NCI-H1105 treated with DMSO at 0.1 percent for 48 hours (cell line): Measurements from ENCODE around the gene WFDC5.
"Not testable (repeated sequence)": the region's sequence is repeated elsewhere in the genome, so short reads cannot be mapped to it uniquely, and the experiment has no call there.

Experiments
- DNase-seq: peaks from one replicate; lab custom pipeline; 2025; lab: John Stamatoyannopoulos, UW

Gene WFDC5

DNA sequence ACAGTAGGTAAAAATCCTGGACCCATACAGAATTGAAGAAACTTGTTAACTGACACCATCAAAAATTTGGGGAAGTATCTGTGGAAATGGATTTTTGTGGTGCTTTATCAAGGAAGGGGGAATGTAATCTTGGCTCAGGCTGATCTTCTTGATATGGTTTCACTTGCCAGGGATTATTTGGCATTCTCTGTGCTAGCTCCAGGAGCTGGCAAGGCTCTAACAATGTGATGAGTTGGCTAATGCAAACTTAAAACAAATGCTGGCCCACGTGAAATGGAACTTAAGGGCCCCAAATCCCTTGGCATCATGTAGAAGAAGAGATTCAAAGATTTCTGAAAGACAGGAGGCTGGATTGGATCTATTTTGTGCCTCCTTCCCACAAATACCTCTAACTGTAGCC lies 27.2 kb downstream of the WFDC5 start:
- no peak for DNase-seq

DNA sequence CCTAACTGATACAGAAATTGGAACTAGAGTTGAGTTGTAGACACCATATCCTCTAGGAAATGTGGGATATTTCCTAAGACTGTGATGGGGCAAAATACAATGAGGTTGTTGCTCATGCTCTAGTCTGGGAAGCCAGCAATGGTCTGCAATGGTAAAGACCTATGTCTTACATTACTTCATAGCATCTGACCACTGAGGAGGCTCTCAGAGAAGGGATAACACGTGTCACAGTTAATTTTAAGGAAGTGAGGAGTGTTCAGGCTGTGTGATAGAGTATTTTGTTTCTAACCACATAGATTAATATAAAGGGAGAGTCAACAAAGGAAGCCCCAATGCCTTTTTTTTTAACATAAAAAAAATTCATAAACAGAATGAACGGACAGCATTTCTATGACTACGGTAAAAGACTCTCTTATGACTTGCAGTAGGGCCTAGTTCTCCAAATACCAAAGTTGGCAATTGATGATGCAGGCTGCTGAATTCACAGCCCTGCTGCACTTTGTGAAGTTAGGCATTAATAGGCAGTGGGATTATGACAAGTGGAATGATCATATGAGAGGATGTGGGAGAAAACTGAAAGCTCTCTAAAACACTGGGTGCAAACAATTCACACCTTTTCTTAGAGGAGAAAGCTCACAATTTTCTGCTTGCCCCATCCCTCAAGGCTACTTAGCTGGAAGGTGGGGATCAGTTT lies 27.7 kb downstream of the WFDC5 start:
- no peak for DNase-seq

DNA sequence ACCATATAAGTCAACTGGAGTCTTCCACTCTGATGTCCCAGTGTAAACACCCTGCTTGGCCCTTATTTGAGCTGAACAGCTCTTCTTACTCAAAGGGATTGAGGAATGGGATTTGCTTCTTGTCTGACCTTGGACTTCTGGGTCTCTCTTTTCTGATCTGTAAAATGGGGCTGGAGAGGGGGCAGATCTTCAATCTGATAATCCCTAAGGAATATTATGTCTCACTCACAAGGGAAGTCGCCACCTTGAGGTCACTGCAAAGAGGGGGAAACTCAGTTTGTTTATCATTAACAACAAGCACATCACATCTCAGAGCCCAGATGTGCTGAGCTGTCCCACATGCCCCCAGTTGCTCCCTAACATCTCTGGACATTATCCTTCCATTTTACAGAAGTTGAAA lies 29.1 kb downstream of the WFDC5 start:
- DNase-seq, result no peak

DNA sequence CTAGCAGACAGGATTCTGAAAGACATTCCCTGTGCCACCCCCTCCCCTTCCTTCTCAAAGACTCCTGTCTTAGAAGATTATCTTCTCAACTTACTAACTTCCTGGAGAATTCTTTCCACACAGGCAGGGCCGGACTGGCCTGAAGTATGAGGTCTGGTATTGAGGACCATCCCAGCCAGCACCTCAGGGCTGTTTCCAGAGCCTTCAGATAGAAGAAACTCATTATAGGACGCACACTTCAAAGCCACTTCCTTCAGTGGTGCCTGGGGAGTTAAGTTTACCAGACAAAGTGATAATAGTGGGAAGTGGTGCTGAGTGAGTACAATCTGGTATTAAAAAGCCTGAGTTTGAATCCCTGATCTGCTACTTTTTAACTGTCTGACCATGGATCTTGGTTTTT lies 29.7 kb downstream of the WFDC5 start:
- DNase-seq, result no peak

DNA sequence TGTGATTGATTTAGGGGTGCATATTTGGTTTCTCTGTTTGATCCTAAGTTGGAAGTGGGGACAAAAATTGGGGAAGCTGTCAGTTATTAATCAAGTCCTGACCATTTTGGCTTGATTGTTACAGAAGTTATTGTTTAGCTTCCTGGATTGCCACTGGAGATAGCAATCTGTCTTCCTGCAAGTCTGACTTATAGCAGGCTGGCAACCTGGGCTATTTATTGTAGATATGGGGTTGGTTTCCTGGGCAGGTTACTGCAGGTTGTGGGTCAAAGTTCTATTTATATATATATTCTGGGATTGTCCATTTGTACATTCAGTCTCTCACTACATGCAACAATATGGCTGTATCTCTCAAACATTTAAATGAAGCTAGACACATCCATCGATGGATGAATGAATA lies 31.8 kb downstream of the WFDC5 start:
- DNase-seq, result no peak

DNA sequence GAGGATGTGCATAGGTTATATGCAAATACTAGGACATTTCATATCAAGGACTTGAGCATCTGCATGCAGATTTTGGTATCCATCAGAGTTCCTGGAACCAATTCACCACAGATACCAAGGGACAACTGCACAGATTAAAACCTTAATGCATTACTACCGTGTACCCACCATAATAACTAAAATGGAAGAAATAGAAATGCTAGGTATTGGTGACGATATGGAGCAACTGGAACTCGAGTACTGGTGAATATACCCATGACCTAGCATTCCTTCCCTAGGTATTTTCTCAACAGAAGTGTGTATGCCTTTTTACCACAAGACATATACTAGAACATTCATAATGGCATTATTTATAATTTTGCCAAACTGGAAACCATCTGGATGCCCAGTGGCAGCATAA lies 32.5 kb downstream of the WFDC5 start:
- no peak for DNase-seq

DNA sequence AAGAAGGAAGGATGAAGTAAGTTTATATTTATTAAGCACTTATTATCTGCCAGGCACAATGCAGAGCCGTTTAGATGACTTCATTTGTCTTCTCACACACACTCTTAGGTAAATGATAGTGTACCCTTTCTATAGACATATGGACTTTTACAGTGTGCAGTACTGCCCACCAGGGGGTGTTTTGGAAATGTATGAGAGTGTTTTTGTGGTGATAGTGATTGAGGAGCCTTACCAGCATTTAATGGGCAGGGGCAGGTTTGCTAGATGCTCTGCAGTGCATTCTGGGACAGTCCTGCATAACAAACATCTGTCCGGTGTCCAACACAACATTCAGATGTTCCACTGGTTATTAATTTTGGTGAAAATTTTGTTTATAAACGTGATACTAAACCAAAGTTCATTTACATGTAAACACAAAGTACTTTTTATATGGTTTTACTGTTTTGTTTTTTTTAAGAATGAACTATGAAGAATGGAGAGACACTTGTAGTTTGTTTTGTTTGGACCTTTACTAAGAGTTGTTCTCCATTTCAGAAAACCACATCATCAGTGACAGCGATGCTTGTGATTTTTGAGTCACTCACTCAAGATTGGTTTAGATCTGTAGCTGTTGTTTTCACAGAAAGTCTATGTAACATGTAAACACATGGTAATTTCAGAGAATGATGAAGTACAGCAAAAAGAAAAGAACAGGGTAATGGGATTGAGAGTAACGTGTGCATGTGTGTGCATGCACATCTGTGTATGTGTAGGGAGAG lies 33.9 kb downstream of the WFDC5 start:
- DNase-seq, result no peak

DNA sequence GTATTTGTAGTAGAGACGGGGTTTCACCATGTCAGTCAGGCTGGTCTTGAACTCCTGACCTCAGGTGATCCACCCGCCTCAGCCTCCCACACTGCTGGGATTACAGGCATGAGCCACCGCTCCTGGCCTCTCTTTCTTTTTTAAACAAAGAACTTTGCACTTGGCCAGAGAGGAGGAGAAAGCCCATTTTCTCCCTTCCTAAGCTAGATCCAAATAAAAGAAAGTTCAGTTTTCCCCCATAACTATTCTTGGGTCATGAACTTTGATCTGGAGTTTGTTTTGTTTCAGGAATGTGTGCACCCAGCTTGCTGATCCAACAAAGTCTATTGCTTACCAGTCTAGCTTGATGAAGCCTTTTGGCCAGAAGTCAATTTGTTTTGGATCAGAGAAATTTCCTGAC lies 37.4 kb downstream of the WFDC5 start:
- no peak for DNase-seq

DNA sequence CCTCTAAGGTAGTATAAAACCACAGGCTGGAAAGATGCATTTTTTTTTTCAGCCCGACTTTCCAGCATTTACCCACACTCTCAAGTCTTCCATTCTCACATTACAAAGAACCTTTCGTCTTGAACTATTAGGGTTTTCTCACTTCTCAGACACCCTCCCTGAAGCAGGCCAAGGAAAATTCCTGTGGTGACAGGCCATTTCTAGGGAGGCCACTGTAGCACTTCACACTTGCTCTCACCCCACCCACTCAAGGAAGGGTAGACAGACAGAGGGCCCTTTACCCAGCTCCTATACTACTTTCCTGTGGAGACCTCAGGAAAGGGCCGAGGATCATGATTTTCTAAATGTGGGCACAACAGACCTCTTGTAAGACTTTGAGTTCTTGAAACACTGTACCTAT lies 41.8 kb downstream of the WFDC5 start:
- DNase-seq, result no peak

DNA sequence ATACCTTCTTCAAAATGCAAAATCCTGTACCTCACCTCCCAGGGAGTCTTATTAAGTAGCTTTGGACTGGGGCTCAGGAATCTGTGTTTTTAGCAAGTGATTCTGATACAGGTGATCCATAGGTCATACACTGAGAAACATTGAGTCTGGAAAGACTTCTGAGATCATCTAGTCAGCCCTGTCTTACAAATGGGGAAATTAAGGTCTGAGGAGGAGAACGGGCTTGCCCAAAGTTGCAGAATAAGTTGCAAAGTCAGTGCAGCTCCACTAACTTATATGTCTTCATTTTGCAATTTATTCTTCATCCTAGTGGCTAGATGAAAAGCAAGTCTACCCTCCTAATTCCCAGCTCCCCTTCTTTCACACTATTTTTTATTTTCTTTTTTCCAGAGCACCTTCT lies 42.9 kb downstream of the WFDC5 start:
- no peak for DNase-seq

DNA sequence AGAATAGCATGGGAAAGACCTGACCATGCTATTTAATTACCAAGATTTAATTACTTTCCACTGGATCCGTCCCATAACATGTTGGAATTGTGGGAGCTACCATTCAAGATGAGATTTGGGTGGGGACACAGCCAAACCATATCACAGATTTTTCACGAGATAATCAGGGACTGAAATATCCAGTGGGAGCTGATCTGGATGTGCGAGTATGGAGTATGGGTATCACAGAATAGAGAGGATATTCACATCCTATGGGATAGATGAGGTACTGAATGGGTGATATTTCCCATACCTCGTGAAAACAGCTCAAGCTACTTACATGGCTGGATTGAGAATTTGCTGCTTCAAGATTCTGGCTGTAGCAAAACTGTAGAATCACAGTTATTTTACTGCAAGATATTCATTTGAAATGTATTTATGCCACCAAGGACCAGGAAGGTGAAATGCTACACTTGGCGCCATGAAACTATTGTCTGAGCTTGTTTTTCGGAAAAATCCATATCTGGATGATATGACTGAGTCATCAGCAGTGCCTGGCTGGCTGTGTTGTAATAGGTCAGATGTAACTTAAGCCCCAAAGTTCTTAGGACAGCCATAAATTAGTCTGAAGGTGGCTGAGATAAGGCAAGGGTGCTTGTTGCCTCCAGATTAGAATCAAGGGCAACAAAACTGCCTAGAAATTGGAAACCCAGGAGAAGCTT lies 43.9 kb downstream of the WFDC5 start:
- no peak for DNase-seq

DNA sequence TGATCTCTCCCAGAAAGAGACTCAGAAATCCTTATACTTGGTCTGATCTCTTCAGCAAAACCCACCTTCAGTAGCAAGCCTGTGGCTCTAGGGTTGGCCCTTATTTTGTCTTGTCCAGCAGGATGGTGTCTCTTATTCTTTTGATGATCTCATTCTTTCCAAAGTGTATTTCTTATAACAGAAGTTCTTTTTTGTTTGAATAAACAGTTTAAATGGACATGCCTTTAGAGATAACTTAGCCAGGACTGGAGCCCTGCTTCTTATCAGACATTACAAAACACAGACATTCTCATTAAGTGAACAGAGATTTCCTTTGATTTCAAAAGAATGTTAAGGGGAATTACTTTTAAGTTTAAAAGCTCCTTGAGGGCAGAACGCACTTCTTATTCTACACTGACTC lies 45.7 kb downstream of the WFDC5 start:
- no peak for DNase-seq

DNA sequence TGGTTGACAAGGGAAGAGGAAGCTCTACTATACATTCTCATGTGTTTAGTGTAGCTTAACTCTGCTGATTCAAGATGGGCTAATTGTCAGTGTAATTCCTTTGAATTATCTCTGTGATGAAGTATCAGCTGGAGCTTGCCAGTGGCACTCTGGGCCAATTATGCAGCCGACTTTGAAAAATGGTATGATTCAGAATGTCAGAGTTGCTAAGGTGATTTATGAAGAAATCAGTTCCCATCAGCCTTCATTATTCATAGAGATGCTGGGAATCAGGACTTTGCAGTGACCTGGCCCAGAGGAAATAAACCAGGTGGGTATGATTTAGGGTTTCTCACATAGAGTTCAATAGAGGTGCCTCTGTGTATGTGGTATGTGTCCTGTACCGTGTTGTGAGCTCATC lies 47.4 kb downstream of the WFDC5 start:
- DNase-seq, result no peak

DNA sequence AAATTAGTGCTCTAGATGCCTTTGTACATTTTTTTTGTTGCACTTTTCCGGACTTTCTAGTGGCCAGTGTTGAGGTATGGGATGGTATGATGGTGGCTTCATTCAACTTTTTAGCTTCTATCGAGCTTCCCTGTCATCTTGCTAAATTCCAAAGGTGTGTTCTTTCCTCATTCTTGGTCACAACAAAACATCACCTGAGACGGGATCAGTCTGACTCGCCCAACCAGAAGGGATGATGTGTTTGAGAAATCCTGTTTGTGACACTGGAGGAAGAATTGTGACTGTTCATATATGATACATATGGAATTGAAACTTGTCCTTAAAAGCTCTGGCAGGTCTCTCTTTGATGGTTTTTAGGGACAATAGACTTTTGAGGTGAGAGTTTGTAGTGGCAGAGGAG lies 47.9 kb downstream of the WFDC5 start:
- DNase-seq, result no peak

DNA sequence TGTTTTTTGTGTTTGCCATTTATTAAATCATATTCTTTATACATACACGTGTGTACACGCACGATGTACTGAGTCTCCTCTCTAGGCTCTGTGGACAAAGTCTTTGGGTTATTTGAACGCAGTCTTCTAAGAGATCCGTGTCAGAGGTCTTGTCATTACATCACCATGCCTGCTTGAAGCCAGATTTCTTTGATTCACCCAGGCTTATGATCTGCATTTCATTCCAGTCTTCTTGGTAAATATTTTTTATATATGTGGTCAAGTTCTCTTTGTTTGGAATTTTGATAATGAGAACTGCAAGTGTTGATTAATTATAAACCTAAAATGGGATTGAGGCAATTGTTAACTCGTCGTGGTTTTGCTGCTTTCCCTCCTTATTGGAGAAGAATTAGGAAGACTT lies 48.6 kb downstream of the WFDC5 start:
- no peak for DNase-seq

DNA sequence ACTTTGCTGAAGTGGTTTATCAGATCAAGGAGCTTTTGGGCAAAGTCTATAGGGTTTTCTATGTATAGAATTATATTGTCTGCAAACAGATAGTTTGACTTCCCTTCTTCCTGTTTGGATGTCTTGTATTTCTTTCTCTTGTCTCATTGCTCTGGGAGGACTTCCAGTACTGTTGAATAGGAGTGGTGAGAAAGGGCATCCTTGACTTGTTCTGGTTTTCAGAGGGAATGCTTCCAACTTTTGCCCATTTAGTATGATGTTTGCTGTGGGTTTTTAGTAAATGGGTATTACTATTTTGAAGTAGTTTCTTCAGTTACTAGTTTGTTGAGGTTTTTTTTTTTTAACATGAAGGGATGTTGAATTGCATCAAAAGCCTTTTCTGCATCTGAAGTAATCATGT lies 50.2 kb downstream of the WFDC5 start:
- DNase-seq, result no peak

DNA sequence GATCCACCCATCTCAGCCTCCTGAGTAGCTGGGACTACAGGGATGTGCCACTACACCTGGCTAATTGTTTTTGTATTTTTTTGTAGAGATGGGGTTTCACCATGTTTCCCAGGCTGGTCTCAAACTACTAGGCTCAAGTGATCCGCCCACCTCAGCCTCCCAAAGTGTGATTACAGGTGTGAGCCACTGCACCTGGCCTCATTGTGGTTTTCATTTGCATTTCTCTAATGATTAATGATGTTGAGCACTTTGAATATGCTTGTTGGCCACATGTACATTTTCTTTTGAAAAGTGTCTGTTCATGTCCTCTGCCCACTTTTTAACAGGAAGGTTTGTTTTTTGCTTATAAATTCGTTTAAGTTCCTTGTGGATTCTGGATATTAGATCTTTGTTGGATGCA lies 51.9 kb downstream of the WFDC5 start:
- not testable (repeated sequence) for DNase-seq

DNA sequence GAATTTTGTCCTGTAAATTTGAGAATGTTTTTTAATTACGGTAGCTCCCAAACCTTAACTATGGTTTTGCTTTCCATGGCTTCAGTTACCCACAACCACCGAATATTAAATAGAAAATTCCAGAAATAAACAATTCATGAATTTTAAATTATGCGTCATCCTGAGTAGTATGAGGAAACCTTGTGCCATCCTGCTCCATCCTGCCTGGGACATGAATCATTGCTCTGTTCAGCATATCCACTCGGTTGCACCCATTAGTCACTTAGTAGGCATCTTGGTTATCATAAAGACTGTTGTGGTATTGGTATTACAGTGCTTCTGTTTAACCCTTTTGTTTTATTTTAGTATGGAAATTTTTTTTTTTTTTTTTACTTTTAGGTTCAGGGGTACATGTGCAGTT lies 53.7 kb downstream of the WFDC5 start:
- no peak for DNase-seq

DNA sequence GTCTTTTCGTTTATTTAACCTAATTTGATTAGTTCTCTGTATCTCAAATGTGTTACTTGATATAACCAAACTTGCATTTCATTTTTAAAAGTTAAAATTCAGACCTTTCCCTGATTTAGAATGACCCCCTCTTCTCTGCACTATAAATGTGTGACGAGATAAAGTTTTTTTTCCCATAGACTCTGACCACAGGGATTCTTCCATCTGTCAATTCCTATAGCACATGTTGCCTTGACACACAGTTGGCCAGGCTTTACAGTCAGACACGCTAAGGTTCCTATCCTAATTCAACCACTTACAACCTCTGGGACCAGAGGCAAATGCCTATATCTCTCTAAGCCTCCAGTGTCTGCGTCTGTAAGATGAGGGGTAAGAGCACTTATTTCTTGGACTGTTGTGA lies 54.7 kb downstream of the WFDC5 start:
- DNase-seq, result no peak
